AG04449 (cell line): ENCODE measurements around the gene LRP1B.

Experiments used
- CTCF ChIA-PET: fragments of 350-600 bp; formaldehyde crosslinking; extraction: SDS; loops from one replicate; lab custom pipeline; 2021; ENCODE audit warnings: antibody characterized with exemption; lab: Yijun Ruan, JAX
- POLR2A ChIA-PET: fragments of 400-600, 350-600 bp; formaldehyde crosslinking; extraction: SDS; loops from one replicate; lab custom pipeline; 2020; ENCODE audit warnings: antibody characterized with exemption, inconsistent platforms; lab: Yijun Ruan, JAX
- DNase-seq: peaks from one replicate; pipeline ENCODE4 v3.0.0-alpha.2; 2010; ENCODE audit warnings: low read depth, low spot score
- H3K4me3 ChIP-seq: 2 replicates; pipeline ENCODE4 v1.5.1; 2011; ENCODE audit warnings: low read depth, mild to moderate bottlenecking, control low read depth, low read length
- CTCF ChIP-seq: IDR thresholded peaks from one replicate; pipeline ENCODE4 v1.5.1; 2011; ENCODE audit warnings: mild to moderate bottlenecking, moderate library complexity, low read length, control low read depth, inconsistent platforms; ENCODE audit not compliant: insufficient read depth; ENCODE audit errors: missing control alignments

LRP1B gene

GRCh38 chr2:141137122-141137693 lies 993.6 kb downstream of the LRP1B start:
- DNase-seq, result no peak
- TF ChIP-seq CTCF, result no peak
- CTCF ChIA-PET, result no interaction called here

GRCh38 chr2:141133883-141134282 lies 996.9 kb downstream of the LRP1B start:
- CTCF ChIA-PET, result no interaction called here
- TF ChIP-seq CTCF, result no peak
- no peak overlapping the region for H3K4me3 ChIP-seq
- DNase-seq, result no peak
- POLR2A ChIA-PET, result no interaction called here

More at GRCh38 chr2:141137122-141137693, 993.6 kb downstream of the LRP1B start:
- H3K4me3 ChIP-seq, result no peak overlapping the region
- POLR2A ChIA-PET, result no interaction called here

GRCh38 chr2:141125432-141125831 lies 1005.4 kb downstream of the LRP1B start:
- ChIA-PET POLR2A (no interaction called here), CTCF (no interaction called here)
- no peak for TF ChIP-seq CTCF
- DNase-seq, result no peak
- H3K4me3 ChIP-seq, result no peak overlapping the region

- TF ChIP-seq CTCF, result no peak
- H3K4me3 ChIP-seq, result no peak overlapping the region
- CTCF ChIA-PET, result no interaction called here
- no peak for DNase-seq
- POLR2A ChIA-PET, result no interaction called here
Measured at GRCh38 chr2:141118836-141119235, 1012.0 kb downstream of the LRP1B start.

- CTCF ChIA-PET, result no interaction called here
- H3K4me3 ChIP-seq, result no peak overlapping the region
- no peak for DNase-seq
- POLR2A ChIA-PET, result no interaction called here
- no peak for TF ChIP-seq CTCF
Measured at GRCh38 chr2:141113301-141113700, 1017.5 kb downstream of the LRP1B start.

- TF ChIP-seq CTCF, result no peak
- ChIA-PET POLR2A (no interaction called here), CTCF (interaction anchor here (0.5 to 0.6 kb wide), 3 partner anchors 55 to 166 kb away, joined by 3 read pairs; no protein-coding TSS in a partner anchor)
- H3K4me3 ChIP-seq, result no peak overlapping the region
- no peak for DNase-seq
Measured at GRCh38 chr2:141109633-141110032, 1021.2 kb downstream of the LRP1B start.
